H1 (cell line): ENCODE measurements around the gene IL32. TPM values are rescaled to one million over a fixed set of nuclear protein-coding genes. Genes with fewer than 3 reads are reported as not detected.

ENCODE experiments used
- RAD21 ChIP-seq, 2 experiments: IDR thresholded peaks in 1 of 2; conservative IDR thresholded peaks in 1 of 2; 2 replicates each; pipeline ENCODE4 v1.6.1; 2011; ENCODE audit warnings: low read depth in 2 of 2, low read length in 2 of 2, improper control_type of control experiment in 1 of 2, inconsistent platforms in 1 of 2, mild to moderate bottlenecking in 1 of 2, moderate library complexity in 1 of 2
- polyA plus RNA-seq, 7 experiments: library from polyadenylated mRNA; depleted of rRNA in 3 of 7; stranded (reverse) in 5 of 7; unstranded in 2 of 7; fragments of >200 nt in 5 of 7; fragments of 200-250 nt in 2 of 7; gene quantifications; 1 replicate in 5 of 7; 2 replicates in 1 of 7; 4 replicates in 1 of 7; pipeline versions ENCODE4 v1.2.1 to v1.2.3, GENCODE V29; 2011 to 2013; ENCODE audit warnings: missing spikeins in 2 of 7, mixed read lengths in 2 of 7
- total RNA-seq: library from RNA; stranded (reverse); fragmentation: NEBNext Ultra II Directional; extraction: Animal tissue kit (Norgen Biotek cat#: 25700); gene quantifications from 2 replicates; pipeline ENCODE4 v1.2.1, GENCODE V29; 2021

Gene IL32
- total and polyA plus RNA-seq, 2 of the 8 experiments (the other 6 are each of a cell fraction or from before 2014, with no cell fraction given): 2.7 to 5.0 TPM

GRCh38 chr16:3095869-3096268 is 30.4 kb downstream of the IL32 start (continued):
- peak; percentile 15 to 32; a peak in 3 of 4 replicates for TF ChIP-seq RAD21 (IDR thresholded peaks at IDR 0.05 in 1 of 2, conservative IDR thresholded peaks at IDR 0.05 in 1 of 2; ENCODE audit: low read depth in 2 of 2, low read length in 2 of 2)
